GM18498 (cell line): ENCODE measurements around the gene PUSL1.

Experiments
- ATAC-seq: cut with Tn5 transposase; IDR thresholded peaks from one replicate; pipeline ENCODE4 v1.9.1; 2021; ENCODE audit warnings: mild to moderate bottlenecking, moderate library complexity; ENCODE audit not compliant: unreplicated experiment

The PUSL1 gene

GRCh38 chr1:1278620-1279019, 29.8 kb upstream of the PUSL1 start:
- ATAC-seq: no peak

DNA sequence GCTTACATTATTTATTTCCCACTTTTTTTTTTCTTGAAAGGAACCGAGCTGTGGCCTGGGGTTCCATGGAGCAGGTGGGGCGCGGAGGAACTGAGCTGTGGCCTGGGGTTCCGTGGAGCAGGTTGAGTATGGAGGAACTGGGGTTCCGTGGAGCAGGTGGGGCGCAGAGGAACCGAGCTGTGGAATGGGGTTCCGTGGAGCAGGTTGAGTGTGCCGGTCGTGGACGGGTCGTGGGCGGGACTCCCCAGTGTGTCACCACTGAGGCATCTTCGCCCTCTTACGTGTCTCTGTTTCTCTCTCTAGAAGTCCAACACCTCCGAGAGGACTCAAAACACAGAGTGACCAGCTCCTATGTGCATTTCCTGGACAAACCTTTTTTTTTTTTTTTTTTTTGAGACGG, 29.4 kb upstream of the PUSL1 start:
- no peak for ATAC-seq

GRCh38 chr1:1280782-1281481, 27.5 kb upstream of the PUSL1 start:
- no peak for ATAC-seq

GRCh38 chr1:1281533-1282321, 26.7 kb upstream of the PUSL1 start:
- no peak for ATAC-seq

DNA sequence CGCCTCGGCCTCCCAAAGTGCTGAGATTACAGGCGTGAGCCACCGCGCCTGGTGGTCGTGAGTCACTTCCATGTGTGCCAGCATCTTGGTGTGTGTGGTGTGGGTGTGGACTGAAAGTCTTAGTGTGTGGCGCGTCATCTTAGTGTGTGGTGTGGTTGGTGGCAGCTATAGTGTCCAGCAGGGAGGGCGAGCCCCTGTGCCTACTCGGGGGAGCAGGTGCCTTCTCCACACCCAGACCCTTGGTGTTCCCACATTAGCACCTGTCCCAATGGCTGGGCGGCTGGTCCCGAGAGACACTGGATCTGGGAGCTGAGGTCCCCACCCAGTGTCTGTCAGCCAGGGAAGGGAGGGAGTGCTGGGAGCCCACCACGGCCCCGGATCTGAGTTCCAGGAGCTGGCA, 25.4 kb upstream of the PUSL1 start:
- ATAC-seq: no peak

GRCh38 chr1:1283821-1284220, 24.6 kb upstream of the PUSL1 start:
- ATAC-seq: no peak

DNA sequence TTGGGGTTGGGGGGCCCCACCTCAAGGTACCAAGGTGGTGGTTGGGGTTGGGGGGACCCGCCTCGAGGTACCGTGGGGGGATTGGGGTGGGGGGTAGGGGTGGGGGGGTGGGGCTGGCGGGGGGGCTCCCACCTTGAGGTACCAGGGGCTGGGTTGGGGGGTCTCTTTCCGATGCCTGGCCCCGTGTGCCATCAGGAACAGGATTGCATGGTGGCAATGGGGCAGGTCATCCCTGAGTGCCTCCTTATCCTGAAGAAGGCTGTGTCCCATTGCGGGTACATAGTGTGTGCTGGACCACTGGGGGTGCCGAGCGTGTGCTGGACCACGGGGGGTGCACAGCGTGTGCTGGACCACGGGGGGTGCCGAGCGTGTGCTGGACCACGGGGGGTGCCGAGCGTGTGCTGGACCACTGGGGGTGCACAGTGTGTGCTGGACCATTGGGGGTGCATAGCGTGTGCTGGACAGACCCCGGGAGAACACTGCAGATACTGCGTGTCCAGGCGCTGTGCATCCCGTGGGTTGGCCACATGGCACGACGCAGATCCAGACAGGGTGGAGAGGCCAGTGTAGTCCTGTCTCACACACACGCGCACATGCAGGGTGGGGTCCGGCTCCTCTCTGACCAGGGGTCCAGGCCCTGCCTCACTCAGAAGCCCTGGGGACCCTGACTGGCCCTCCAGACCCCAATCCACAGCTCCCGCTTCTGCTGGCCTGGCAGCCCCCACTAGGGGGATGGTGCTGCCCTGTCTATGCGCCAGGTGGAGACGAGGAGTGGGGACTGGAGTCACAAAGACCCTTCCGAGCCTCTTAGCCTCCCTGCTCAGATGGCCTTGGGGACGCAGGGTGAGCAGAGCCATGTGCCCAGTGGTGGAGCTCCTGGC, 23.9 kb upstream of the PUSL1 start:
- no peak for ATAC-seq

- ATAC-seq: no peak
These were observed 23.3 kb upstream of the PUSL1 start for GRCh38 chr1:1285102-1285571.

- no peak for ATAC-seq
These were observed 22.6 kb upstream of the PUSL1 start for GRCh38 chr1:1285611-1286311.

DNA sequence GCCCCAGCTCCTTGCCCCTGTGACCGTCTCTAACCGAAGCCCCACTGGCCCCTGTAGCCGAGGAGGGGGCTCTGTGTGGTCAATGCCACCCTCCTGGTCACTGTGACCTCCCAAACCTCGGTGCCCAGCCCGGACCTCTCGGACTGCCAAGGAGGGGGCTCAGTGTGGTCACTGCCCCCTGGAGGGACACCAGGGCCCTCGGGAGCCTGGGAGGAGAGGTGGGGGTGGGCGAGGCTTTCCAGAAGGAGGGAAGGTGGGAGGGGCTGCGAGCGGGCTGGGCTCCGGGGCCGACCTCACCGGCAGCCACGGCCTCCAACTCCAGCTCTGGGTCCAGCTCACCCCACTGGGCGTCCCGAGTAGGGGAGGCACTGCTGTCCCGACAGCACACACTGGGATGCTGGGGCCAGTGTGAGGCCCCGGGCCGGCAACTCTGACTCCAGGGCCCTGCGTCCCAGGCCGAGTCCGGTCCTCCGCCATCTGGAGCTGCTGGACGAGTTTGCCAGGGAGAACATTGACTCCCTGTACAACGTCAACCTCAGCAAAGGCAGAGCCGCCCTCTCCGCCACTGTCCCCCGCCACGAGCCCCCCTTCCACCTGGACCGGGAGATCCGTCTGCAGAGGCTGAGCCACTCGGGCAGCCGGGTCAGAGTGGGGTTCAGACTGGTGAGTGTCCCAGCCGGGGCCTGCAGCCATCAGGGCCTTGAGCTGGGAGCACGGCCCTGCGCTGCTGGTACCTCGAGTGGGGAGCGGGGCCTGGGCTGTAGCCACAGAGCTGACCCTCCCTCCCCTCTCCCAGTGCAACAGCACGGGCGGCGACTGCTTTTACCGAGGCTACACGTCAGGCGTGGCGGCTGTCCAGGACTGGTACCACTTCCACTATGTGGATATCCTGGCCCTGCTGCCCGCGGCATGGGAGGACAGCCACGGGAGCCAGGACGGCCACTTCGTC, 21.8 kb upstream of the PUSL1 start:
- ATAC-seq: no peak

DNA sequence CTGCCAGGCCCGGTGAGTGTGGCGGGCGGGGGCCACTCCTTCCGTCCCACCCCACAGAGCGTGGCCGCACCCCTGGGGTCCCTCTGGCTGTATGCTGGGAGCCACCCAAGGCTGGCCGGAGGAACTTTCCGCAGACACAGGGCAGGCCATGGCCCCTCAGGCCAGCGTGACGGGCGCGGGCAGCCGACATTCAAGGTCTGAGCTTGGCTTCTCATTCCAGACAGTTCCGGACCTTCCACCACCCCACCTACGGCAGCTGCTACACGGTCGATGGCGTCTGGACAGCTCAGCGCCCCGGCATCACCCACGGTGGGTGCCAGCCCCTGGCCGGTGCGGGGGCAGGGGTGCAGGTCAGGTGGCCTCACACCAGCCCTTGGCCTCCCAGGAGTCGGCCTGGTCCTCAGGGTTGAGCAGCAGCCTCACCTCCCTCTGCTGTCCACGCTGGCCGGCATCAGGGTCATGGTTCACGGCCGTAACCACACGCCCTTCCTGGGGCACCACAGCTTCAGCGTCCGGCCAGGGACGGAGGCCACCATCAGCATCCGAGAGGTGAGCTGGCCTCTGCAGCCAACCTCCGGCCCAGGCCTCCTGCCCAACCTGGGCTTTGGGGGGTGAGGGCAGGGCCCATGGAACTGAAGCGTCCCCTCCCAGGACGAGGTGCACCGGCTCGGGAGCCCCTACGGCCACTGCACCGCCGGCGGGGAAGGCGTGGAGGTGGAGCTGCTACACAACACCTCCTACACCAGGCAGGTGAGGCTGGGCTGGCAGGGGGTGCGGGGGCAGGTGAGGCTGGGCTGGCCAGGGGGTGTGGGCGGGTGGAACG, 20.9 kb upstream of the PUSL1 start:
- no peak for ATAC-seq

DNA sequence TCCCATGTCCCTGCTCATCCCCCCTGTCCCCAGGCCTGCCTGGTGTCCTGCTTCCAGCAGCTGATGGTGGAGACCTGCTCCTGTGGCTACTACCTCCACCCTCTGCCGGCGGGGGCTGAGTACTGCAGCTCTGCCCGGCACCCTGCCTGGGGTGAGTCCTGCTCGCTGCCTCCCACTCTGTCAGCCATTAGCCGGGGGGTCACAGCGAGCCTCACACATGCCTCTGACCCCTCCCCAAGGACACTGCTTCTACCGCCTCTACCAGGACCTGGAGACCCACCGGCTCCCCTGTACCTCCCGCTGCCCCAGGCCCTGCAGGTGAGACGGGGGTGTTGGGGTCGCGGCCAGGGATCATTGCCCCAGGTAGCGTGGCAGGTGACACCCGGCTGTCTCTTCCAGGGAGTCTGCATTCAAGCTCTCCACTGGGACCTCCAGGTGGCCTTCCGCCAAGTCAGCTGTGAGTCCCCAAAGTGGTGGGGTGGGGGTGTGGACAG, 18.1 kb upstream of the PUSL1 start:
- ATAC-seq: no peak

- ATAC-seq: no peak
These were observed 17.3 kb upstream of the PUSL1 start for GRCh38 chr1:1291023-1291528.

DNA sequence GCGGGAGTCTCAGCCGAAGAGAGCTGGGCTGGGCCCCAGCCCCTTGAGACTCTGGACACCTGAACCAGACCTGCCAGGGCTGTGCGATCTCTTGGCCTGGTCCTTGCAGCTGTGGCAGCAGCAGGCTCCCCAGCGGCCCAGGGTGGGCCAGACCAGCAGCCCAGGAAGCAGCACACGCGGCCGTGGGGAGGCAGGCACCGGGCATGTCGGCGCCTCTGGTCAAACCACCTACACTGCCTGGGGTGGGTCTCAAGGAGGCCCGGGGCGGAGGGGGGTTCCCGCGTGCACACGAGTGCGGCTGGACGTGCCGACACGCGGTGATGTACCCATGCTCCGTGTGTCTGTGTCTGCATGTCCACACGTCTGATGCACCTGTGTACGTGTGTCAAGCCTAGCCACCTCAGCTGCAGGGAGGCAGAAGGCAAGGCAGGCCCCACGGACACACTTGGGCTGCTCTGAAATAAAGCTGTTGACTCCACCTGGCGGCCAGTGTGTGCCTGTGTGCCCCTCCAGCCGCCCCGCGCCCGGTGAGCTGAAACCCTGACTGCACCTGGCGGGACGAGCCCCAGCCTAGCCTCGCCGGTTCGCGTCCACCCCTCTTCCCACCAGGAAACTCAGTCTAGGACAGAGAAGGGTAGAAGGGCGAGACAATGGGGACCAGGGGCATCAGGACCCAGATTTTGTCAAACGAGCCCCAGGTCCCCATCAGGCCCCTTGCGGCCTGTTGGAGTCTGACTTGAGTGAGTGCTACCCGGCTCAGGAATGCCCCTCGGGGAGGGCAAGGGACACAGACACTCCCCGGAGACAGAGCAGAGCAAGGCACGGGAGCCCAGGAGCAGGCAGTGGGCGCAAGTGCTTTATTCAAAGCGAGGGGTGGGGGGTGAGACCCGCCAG, 16.6 kb upstream of the PUSL1 start:
- peak; percentile 62 for ATAC-seq

- ATAC-seq: no peak
These were observed 16.0 kb upstream of the PUSL1 start for GRCh38 chr1:1292442-1292779.

DNA sequence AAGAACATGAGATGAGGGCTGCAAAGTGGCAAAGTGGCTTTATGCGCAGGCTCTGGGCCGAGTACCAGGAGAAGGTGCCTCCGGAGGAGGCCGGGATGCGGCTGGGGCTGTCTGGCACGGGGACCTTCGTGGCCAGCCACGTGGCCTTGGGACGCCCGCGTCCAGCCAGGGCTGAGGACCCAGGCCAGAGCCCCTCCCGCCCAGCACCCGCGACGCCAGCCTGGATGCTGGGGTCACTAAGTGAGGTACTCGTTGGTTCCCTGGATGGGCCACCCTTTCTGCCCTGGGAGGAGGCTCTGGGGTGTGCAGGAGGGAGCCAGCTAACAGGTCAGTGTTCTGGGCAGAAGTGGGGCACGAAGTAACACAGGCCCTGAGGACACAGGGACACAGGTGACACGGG, 15.5 kb upstream of the PUSL1 start:
- no peak for ATAC-seq
